Rectal smooth muscle tissue (tissue), 1 donor: Measurements from ENCODE around the gene TLE2.
"Not testable (repeated sequence)": the region's sequence is repeated elsewhere in the genome, so short reads cannot be mapped to it uniquely, and the experiment has no call there.

Source experiments
- H3K27ac ChIP-seq: one replicate; pipeline ENCODE4 v1.7.0; 2013; ENCODE audit warnings: low read depth, low read length, inconsistent platforms
- H3K27me3 ChIP-seq: one replicate; pipeline ENCODE4 v1.7.0; 2013; ENCODE audit warnings: low read length; ENCODE audit not compliant: control insufficient read depth, insufficient read depth
- H3K36me3 ChIP-seq: one replicate; pipeline ENCODE4 v1.7.0; 2013; ENCODE audit warnings: low read length; ENCODE audit not compliant: control insufficient read depth, insufficient read depth
- H3K4me1 ChIP-seq: one replicate; pipeline ENCODE4 v1.7.0; 2013; ENCODE audit warnings: low read length; ENCODE audit not compliant: control insufficient read depth, insufficient read depth
- H3K4me3 ChIP-seq: one replicate; pipeline ENCODE4 v1.7.0; 2013; ENCODE audit warnings: low read length
- H3K9ac ChIP-seq: one replicate; pipeline ENCODE4 v1.7.0; 2013; ENCODE audit warnings: low read length

Gene TLE2

GRCh38 chr19:2963631-2964030 lies 65.4 kb downstream of the TLE2 start:
- H3K27me3 ChIP-seq, H3K36me3 ChIP-seq, H3K9ac ChIP-seq, H3K4me3 ChIP-seq, H3K27ac ChIP-seq, H3K4me1 ChIP-seq: not testable (repeated sequence)

GRCh38 chr19:2963122-2963521 lies 66.0 kb downstream of the TLE2 start:
- Histone ChIP-seq H3K4me1 (no peaks in the 10 kb centered on the region), H3K36me3 (no peaks in the 10 kb centered on the region), H3K4me3 (no peak overlapping the region), H3K9ac (no peak overlapping the region), H3K27me3 (no peaks in the 10 kb centered on the region), H3K27ac (no peak overlapping the region)

- Histone ChIP-seq H3K27ac (no peak overlapping the region), H3K9ac (no peak overlapping the region), H3K27me3 (no peaks in the 10 kb centered on the region), H3K36me3 (no peaks in the 10 kb centered on the region), H3K4me3 (no peak overlapping the region), H3K4me1 (no peaks in the 10 kb centered on the region)
Measured at GRCh38 chr19:2962018-2962670, 66.9 kb downstream of the TLE2 start.

GRCh38 chr19:2960120-2960519 lies 69.0 kb downstream of the TLE2 start:
- Histone ChIP-seq H3K9ac (no peak overlapping the region), H3K4me3 (no peak overlapping the region), H3K36me3 (no peaks in the 10 kb centered on the region), H3K4me1 (no peaks in the 10 kb centered on the region), H3K27ac (no peak overlapping the region), H3K27me3 (no peaks in the 10 kb centered on the region)

GRCh38 chr19:2957160-2957559 lies 71.9 kb downstream of the TLE2 start:
- Histone ChIP-seq H3K27ac (no peak overlapping the region), H3K4me1 (peaks cover 3% of the 10 kb centered on the region), H3K36me3 (no peaks in the 10 kb centered on the region), H3K27me3 (no peaks in the 10 kb centered on the region), H3K9ac (no peak overlapping the region), H3K4me3 (no peak overlapping the region)

- Histone ChIP-seq H3K4me3 (peak overlapping the region; percentile 44), H3K27ac (no peak overlapping the region), H3K36me3 (no peaks in the 10 kb centered on the region), H3K27me3 (no peaks in the 10 kb centered on the region), H3K4me1 (peaks cover 9% of the 10 kb centered on the region), H3K9ac (no peak overlapping the region)
Measured at GRCh38 chr19:2952953-2953481, 76.1 kb downstream of the TLE2 start.

- Histone ChIP-seq H3K4me3 (peak overlapping the region; percentile 99), H3K9ac (peak overlapping the region; percentile 83), H3K27me3 (no peaks in the 10 kb centered on the region), H3K27ac (peak overlapping the region; percentile 98), H3K4me1 (peaks cover 9% of the 10 kb centered on the region), H3K36me3 (no peaks in the 10 kb centered on the region)
Measured at GRCh38 chr19:2950286-2951124, 78.6 kb downstream of the TLE2 start.

GRCh38 chr19:2949939-2950285 lies 79.2 kb downstream of the TLE2 start:
- H3K36me3 ChIP-seq = no peaks in the 10 kb centered on the region
- peak overlapping the region; percentile 99 for H3K4me3 ChIP-seq
- H3K9ac ChIP-seq = peak overlapping the region; percentile 83
- H3K4me1 ChIP-seq = peaks cover 9% of the 10 kb centered on the region
- peak overlapping the region; percentile 98 for H3K27ac ChIP-seq
- no peaks in the 10 kb centered on the region for H3K27me3 ChIP-seq
